HG03378 (cell line): ENCODE data around the gene TFEB.

Experiments used
- ATAC-seq: cut with Tn5 transposase; IDR thresholded peaks from one replicate; pipeline ENCODE4 v1.9.1; 2021; ENCODE audit warnings: mild to moderate bottlenecking, moderate library complexity; ENCODE audit not compliant: unreplicated experiment

TFEB gene

DNA sequence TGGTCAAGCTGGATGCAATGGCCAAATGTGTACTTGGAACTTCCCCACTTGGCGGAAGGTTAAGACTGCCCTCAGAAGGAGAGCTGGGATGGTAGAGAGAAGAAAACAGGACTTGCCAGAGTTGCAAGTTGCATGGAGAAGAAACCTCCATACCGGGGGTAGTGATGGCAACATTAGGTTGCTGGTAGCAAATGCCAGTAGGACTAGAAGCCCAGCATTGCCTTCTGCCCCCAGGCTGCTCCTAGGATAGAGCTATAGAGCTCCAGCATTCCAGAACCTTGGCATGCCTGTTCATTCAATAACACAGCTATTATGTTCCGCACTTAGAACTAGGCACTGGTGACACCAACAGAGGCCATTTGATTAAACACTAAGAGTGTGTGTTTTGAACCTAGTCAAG, 26.6 kb downstream of the TFEB start:
- ATAC-seq = no peak

DNA sequence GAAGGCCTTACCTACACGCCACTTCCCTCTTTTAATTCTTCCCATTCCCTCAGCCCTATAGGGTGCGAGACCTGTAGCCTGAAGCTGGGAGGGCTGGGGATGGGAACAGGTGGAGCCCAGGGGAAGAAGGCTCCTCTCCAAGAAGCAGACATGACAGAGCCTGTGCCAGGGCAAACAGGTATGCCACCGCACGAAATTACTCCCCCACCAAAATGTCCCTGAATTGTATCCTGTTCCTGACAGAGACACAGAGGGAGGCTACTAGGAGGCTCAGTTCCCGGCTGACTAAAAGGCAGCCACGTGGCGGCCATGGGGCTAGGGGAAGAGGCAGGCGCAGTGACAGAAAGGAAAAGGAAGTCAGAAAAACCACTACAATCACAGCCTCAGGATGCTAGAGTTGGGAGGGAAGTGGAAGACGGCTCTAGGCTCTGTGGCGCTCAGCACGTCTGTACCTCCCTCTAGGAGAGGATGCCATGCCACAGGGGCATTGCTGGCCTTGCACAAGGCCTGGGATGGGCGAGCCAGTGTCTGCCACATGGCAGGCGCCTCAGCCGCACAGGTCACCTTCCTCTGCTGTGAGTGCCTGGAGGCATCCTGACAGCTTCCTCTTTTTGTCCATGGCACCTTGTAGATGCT, 27.7 kb downstream of the TFEB start:
- no peak for ATAC-seq

DNA sequence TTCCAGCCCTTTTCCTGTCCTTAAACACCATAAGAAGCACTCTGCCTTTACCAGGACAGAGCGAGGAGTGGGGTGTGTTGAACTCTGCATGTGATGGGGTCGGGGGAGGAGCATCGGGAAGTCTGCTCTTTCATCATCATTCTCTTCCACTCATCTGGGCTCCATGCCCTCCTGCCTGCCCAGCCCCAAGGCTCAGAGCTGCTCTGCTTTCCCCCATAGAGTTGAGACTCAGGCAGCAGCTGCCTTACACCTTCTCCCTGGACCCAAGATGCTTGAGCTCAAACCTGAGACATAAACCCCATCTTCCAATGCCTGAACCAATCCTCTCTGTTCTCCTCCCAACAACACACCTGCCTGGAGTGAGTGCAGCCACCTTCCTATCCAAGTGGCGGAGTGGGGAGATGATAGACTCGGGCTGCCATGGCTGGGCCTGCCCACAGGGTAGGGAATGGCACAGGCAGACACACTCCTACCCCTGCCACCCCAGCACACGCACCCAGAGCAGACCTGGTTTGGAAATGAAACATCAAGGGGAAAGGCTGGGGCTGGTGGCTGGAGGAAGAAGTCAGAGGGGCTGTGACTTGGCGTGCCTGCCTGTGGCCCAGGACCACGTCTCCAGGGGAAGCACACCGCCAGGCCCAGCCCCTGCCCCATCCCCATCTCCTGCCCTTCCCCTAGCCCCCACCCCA, 28.4 kb downstream of the TFEB start:
- ATAC-seq = no peak

DNA sequence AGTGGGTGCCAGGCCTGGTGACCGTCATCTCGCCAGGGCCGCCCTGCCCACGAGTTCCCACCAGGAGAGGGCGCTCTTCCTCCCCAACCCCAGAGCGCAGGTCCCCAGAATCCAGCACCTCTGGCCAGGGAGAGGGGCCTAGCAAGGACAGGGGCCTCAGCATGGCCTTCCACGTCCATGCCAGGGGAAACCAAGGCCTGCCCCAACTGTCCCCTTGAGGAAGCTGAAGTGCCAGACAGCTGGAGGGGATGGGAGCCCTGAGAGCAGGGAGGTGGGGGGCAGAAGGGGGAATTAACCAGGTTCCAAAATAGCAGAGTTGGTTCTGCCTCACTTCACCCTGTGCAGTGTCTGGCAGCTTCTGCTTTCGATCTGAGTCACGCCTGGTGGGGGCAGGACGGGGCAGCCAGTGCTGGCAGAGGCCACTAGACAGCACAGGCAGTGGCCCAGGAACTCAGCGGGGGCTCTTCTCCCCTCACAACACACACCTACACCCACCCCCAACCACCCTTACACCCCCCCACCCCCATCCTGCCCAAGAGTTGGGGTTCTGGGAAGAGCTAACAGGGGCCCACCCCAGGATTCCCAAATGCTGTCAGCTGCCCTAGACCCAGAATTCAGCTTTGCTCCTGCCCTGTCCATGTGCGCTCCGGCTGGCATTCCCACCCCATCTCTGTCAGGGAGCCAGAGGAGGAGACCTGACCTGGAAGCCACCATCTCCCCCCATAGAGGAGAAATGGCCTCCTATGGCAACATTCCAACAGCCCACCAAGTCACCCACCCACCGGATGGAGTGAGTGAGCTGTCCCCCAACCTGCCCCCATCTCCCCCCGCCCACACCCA, 29.2 kb downstream of the TFEB start:
- ATAC-seq = peak; percentile 53

DNA sequence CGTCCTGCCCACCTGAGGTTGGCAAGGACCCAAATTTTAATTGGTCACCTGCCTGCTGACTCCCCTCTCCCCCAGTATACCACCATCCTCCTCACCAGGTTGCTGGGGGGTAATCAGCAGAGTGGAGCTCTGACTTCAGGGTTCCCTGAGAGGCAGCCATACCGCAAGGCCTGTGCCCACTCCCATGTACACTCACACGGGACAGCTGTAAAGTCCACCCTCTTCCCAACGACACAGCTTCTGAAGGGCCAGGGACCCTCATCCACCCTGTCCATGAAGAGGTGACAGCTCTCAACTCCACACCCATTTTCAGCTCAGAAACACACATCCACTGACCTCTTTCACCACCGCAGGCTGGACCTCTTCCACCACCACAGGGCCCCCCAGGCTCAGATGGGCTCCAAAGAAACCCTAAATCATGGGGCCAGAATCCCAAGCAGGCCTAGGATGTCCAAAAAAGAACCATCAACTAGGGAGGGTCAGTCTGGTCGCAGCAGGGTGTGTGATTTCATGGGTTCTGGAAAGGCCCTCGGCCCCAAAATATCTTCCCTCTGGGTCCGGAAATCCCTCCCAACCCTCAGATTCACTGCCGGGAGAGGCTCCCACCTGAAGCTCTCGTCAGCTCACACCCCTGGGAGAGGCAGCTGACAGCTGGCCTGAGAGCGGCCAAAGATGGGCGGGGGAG, 30.0 kb downstream of the TFEB start:
- ATAC-seq = no peak

DNA sequence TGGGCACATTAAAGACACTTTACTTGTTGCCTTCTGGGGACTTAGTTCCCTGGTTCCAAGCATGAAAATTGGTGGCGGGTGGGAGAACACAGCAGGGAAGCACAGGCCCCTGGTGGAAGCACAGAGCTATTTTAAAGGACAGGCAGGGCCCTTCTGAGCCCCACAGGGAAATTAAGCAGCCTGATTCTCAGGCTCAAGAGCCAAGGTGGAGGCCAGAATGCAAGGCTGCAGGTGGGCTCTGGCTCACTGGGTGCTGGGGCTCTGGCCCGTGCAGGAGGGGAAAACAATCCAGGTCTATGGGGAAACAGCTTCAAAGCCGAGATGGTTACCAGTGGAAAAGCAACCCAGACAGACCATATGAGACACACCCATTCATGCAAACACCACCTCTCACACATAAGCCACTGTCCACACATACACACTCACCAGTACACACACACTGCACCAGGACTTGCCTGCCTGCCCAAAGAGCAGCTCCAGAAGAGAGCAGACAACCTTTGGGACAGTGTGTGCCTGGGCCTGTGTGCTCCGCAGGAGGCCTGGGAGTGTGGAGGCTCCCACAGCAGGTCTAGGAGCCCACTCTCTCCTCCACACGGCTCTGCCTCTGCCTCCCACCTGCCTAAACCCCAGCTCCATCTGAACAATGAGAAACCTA, 30.6 kb downstream of the TFEB start:
- no peak for ATAC-seq

DNA sequence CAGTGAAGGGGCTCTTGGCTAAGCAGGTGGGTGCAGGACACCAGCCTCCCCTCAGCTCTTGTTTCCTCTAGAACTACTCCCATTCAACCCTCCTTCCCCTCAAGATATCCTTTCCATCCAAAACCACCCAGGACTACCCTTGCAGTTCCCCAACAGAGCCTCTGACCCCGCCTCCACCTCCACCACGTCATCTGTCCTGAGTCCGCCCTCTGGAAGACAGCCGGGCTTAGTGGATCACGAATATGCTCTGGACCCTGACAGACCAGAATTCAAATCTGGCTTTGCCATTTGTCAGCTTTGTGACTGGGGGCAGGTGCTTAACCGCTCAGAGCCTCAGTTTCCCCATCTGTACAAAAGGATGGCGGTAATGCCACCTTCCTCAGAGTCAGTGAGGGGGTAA, 31.4 kb downstream of the TFEB start:
- ATAC-seq = no peak

DNA sequence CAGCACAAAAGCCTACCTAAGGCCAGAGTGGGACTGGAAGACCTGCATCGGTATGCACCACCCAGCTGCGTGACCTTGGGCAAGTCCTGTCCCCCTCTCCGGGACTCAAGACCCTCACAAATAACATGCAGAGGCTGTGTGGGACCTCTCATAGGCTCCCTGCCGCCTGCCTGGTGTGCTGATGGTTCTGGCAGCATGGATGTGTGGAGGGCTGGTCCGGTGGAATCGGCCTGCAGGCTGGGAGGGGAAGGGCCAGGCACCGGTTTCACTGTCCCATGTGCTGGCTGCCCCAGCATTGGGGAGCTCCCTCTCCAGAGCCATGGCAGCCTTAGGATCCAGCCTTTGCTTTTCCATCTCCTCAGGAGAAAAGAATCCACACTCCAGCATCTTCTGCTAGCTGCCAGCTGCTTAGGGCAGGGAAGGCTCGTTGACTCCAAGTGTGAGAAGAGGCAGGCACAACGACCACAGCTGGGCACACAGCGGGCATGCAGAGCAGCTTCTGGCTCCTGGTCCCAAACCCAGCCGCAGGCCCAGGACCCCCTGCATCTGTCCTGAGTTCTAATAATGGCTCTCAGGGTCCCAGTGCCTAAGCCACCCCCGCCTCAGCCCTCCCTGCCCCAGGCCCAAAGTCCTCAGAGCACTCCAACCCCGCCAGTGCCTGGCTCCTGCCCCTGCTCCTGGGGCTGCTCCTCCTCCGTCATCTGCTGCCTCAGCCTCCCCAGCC, 32.5 kb downstream of the TFEB start:
- no peak for ATAC-seq

DNA sequence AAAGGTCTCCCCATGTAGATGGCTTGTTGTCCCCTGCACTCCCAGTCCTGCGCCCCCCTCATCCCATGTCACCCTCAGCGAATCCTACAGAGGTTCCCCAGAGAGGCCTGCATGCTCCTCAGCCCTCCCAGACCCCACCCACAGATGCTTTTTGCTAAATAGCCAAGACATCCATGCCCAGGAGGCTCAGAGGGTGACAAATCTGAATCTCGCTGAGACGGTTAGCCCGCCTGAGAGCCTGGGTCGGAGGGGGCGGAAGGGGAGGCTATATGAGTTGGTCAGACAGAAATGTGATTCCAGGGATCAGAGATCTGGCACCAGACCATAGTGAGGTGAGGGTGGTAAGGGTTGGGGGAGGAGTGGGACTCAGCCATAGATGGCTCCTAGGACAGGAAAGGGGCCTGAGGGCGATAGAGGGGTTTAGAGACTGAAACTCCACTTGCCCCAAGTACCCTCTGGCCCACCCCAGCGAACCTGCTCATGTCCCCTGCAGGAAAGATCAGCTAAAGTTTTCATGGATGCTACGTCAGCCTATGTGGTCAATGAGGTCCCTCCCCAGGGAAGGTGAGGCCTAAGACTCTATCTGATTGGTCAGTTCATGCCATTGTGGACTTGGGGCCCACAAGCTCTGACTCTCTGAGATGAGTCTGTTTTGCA, 33.2 kb downstream of the TFEB start:
- no peak for ATAC-seq

DNA sequence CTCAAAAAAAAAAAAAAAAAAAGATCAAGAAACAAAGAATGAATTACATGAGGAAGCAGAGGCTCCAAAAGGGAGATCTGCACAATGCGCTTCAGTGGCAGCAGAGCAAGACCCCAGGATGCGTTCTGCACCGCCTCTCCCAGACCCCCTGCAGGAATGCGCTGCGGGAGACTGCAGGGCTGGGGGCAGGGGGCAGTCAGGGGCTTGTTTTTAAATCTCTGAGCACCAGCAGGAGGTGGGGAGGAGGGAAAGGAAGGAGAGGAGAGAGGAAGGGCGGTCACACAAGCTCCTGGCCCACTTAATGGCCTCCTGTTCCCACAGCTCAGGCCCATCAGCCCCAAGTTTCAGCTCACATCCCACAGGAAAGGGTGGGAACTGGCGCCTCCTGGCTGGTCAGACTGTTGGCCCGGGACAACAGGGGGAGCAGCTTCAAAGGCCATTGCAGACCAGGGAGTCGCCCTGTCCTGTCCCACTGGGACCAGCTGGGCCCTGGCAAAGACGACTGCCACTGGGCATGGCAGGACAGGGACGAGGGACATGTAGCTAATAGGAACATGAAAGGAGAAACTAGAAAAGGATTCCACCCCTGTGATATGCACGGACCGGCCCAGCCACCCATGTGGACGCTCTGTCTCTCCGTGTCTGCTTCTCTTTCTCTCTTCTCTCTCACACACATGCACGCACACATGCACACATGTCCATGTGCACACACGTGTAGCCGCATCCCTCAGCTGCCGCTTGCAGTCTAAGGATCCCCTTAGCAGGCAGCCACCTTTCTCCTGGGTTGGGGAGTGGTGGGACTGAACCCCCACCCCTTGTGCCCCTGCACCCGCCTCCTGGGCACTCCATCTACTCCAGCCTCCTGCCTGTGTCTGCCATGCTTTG, 34.7 kb downstream of the TFEB start:
- no peak for ATAC-seq

DNA sequence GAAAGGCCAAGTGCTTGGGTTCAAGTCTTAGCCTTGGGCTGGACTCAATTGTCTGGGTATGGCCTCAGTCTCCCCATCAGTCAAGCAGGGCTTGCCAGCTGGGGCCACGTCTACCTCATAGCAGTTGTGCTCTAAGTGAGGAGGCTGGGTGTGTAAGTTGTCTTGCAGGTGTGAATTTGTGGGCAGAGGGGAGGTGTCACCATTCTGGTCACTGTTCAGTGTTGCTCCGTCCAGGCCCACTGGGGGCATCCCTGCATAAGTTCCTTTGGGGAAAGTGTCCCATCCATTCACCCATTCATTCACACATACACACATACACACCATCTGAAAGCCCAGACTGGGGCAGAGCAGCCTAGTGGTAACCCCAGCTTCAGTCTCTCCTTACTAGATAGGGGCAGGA, 36.3 kb downstream of the TFEB start:
- no peak for ATAC-seq

DNA sequence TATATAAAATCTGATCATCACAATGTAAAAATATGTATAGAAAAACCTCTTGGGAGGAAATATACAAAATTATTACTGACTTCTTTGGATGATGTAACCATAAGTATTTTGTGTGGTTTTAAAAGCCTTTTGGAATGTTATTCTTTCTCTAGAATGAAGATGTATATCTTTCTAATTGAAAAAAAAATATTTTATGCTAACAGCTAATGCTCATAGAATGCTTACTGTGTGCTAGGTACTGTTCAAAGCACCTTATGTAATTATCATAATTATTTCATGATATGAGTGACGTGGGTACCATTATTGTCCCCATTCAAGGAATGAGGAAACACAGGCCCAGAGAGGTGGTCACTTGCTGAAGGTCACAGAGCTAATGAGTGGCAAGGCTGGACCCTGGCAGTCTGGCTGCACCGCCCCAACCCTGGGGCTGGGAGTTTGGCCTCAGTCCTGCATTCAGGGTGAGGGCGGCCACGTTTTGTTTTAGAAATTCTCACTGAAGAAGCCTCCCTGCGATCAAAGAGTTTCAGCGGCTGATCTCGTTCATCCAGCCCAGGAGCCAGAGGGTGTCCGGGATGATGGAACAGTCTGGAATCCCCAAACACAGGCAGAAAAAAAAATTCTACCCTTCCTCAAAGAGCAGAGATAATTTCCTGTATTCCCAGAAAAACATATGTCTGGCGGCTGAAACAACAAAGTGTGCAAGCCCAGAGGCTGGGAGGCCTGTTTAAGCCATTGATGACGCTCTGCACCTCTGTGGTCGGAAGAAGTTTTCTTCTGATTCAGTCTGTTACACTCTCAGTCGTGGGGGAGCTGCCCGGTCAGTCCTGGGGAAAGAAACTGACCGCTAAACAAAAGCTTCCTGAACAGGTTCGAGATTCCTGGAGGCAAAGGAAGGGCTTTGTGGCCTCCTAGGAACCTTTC, 37.3 kb downstream of the TFEB start:
- ATAC-seq = no peak

DNA sequence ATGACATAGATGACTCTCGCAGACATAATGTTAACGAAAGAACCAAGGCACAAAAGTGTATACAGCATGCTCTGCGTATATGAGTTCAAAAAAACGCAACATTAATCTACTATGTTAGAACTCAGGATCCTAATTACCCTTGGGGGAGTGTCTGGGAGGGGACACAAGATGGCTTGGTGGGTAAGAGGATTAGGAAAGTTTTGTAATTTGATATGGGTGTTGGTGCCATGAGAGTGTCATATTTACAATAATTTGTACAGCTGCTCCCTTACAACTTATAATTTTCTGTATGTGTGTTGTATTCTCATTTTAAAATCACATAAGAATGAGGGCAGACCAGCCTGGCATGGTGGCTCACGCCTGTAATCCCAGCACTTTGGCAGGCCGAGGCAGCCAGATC, 38.6 kb downstream of the TFEB start:
- ATAC-seq = no peak

DNA sequence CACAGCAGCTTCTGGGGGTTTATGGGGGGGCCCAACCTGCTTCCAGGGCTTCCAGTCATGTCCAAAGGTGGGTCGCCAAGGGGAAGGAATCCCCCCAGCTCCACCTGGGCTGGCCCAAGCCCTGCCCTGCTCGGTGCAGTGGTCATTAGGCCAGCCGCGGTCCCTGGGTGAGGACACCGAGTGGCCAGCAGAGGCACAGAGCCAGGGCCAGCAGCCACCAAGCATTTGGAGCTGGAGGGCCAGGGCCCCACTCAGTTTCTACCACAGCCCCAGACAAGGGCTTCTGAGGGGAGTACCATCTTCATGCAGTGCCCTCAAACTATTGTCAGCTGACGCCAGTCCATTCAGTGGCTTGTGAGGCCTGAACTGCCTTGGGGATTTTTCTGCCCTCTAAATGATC, 39.6 kb downstream of the TFEB start:
- no peak for ATAC-seq

DNA sequence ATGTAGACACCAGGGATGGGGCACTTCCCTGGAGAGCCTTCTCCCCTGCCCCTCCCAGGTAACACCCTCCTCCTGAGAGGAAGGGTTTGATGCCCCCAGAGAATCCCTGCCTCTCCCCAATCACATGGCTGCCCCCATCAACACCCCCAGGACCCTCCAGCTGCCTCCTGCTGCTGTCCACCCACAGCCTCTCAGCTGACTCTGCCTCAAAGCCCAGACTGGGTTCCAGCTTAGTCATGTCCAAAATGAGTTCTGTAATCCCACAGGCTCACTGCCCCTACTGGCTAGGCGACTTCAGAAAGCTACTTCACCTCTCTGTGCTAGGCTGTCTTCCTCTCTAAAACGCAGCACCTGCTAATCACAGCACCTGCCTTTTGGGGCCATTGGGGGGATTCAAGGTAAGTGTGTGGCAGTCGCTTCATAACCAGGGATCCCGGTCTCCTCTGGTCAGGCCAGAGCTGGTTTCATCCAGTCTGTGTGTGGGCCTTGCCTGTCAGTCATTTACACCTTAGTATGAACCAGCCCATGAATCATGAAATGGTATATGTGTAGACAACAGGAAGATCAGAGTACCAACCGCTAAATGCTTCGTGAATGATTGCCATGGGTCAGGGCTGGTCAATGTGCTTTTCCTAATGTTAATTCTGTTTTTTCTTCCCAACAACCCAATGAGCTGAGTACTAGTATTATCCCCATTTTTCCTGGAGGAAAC, 40.4 kb downstream of the TFEB start:
- no peak for ATAC-seq

DNA sequence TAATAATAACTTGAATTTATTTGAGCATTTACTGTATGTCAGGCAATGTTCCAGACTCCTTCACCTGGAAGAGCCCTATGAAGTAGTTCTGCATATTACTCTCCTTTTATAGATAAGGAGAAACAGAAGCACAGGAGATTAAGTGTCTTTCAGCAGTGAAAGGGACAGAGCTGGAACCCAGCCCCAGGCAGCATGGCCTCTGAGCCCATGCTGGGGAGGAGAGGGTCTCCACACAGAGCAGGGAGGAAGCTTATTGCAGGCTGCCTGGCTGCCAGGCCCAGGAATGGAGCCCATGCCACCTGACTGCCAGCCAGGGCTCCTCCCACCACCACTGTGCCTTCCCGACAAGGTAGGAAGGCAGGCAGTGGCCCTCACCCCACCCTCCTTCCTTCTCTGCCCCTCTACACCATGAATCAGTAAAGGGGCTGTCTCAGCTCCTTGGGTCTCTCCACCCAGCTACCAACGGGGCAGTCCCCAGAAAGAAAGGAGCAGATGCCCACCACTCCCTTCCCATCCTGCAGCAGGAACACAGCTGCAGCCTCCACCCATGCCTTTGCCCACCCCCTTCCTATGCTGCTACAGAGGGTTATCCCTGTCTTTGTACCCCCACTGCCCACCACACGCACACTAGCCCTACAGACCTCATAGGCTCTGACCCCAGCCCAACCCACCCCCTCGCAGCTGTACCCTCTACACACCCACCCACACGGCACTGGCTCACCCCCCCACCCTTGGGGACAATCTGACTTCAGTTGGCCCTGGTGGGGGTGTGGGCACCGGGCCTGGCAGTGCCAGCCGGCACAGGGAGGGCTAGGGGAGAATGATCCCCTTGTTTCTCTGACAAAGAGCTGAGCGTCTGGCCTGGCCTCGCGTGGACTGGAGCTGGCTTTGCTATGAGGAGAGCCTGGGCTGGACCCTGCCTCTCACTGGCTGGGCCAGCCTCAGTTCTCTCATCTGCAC, 41.8 kb downstream of the TFEB start:
- ATAC-seq = no peak
